NCI-H2029 (cell line): ENCODE data around the gene COL4A6.

Source experiments
- DNase-seq: peaks from one replicate; lab custom pipeline; 2025; lab: John Stamatoyannopoulos, UW

The COL4A6 gene

DNA sequence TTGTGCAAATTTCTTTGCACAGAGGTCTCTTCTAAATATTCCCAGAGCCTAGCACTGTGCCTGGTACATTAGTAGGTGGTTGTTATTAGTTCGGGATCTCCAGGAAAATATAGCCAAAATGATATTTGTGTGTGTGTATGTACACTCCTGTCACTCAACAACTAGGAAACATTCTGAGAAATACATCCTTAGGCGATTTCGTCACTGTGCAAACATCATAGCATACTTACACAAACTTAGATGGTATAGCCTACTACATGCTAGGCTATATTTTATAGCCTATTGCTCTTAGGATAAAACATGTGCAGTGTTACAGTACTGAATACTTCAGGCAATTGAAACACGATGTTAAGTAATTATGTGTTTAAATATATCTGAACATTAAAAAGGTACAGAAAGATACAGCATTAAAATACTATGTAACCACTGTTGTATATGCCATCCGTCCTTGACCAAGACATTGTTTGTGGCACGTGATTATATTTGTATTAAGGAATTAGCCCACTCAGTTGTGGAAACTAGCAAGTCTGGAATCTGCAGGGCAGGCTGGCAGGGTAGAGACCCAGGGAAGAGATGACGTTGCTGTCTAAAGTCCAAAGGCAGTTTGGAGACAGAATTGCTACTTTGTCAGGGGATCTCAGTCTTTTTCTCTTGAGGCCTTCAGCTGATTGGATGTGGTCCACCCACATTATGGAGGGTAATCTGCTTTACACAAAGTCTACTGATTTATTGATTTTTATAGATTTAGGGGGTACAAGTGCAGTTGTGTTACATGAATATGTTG, 106.9 kb downstream of the COL4A6 start:
- DNase-seq = no peak

DNA sequence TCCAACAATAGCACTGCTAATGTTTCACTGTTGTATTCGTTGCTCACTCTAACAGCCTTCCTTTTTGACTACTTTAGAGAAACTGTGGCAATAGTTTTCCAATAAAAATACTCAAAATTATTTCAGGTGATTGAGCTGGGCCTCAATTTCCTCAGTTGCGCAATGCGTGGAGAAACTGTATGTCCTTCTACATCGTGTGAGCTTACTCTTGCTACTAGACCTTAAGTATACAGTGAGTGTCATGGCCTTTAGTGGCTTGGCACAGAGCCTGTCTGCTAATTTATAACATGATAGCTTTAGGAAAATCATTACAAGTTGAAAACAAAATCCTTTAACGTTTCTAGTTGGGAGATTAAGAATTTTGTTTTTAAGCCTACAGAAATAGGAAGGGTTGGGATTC, 114.5 kb downstream of the COL4A6 start:
- DNase-seq = no peak

DNA sequence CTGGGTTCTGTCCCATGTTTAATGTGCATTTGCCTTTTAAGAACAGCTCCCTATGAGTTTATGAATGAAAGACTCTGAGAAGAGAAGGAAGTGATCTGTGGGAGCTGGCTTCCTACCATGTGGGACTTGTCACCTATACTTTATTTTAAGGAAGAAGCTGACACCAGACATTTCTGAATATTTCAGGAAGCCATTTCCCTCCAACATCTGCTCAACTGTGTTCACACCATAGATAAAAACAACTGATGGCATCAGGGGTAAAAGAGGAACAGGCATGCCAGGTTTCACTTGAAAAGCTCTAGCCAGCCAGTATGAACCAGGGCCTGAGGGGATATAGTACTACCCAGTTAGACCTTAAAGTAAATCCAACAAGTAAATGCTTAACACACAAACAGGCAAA, 116.0 kb downstream of the COL4A6 start:
- no peak for DNase-seq

DNA sequence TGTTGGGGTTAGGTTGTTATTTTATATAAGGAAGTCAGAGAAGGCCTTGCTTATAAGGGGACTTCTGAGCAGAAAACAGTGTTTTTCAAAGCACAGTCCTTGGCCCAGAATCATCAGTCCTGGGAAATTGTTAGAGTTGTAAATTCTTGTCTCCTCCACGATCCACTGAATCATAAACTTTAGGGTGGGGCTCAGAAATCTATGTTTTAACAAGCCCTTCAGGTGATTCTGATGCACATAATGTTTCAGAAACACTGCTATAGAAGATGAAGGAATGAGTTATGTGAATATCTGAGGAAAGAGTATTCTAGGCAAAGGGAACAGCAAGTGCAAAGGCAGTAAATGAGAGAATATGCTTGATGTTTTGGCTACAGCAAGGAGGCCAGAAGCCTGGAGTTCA, 121.8 kb downstream of the COL4A6 start:
- no peak for DNase-seq

DNA sequence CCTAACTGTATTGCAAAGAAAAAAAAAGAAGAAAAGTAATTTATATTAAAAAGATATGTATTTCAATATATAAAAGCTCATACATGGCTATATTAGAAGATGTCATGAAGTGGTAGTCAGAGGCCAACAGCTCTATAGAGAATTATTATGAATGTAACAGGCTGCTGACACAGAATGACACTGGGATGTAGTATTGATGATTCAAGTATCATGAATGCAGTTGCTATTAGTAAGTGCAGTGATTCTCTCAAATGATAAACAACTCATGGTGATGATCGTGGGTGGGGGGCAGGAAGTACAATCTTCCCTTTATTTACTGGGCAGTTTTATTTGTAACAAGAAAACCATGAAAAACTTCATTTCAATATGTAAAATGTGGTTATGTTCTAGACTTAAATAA, 124.6 kb downstream of the COL4A6 start:
- DNase-seq = no peak

DNA sequence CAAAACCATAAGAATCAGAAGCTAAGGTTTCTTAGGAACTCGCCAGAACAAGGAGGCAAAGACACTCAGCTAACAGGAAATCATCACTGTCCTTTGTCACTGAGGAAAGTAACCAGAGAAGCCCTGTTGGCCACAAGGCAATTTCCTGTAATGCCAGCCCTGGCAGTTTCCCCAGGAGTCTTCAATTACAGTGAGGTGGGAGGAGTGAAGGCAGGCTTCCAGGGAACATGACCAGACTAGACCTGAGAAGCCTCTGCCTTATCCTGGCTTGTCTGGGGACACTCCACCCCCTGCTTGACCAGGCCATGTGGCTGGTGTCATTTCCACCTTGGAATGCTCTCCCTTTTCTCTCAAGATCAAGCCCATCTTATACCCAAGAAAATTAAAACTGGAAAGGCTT, 125.3 kb downstream of the COL4A6 start:
- DNase-seq = peak; percentile 85

DNA sequence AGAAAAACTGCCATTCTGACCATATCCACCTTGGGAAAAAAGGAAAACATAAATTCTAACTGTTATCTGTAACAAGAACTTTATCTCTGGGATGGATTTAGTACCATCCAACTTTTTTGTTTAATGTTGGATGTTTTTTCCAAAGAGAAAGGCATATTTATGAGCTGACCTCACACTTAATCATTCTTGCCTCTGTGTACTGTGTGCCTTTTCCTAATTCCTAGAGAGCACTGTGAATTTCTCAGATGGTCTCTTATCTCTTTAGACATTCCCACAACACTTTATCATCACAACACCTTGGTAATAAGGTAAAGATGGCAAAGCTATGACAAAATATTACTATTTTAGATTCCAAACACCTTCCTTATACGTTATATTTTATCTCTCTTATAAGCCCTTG, 126.2 kb downstream of the COL4A6 start:
- DNase-seq = no peak

DNA sequence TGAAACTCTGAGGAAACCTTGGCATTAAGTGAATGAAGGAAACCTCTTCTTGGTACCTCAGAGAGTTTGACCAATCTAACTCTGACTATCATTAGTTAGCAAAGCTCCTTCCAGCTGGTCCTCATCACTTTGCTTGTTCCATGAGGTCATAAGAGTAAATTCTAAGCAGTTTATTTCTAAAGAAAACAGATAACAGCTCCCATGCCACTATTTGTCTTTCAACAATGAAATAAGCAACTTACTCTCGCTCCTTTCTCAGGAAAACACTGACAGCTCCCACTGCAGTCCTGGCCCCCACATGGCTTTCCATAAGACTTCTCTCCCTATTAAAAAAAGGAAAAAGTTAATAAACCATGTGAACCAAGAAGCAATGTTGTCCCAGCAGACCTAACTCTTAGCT, 127.7 kb downstream of the COL4A6 start:
- DNase-seq = no peak

DNA sequence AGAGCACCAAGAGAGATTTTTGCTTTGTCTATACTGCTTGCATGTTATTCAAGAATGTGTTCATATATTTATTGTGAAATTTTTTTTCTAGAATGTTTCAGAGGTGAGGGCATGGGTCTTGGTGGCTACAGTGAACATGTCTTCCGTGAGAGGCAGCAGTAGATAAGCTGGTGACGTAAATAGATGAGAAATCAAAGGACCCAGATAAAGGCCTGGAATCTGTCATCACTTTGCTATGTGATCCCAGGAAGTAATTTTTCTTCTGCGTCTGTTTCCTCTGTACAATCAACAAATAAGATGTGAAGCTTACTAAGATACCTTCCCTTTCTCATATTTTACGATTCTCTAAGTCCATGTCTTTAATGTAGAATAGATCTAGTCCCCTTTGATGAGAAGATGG, 129.1 kb downstream of the COL4A6 start:
- no peak for DNase-seq

DNA sequence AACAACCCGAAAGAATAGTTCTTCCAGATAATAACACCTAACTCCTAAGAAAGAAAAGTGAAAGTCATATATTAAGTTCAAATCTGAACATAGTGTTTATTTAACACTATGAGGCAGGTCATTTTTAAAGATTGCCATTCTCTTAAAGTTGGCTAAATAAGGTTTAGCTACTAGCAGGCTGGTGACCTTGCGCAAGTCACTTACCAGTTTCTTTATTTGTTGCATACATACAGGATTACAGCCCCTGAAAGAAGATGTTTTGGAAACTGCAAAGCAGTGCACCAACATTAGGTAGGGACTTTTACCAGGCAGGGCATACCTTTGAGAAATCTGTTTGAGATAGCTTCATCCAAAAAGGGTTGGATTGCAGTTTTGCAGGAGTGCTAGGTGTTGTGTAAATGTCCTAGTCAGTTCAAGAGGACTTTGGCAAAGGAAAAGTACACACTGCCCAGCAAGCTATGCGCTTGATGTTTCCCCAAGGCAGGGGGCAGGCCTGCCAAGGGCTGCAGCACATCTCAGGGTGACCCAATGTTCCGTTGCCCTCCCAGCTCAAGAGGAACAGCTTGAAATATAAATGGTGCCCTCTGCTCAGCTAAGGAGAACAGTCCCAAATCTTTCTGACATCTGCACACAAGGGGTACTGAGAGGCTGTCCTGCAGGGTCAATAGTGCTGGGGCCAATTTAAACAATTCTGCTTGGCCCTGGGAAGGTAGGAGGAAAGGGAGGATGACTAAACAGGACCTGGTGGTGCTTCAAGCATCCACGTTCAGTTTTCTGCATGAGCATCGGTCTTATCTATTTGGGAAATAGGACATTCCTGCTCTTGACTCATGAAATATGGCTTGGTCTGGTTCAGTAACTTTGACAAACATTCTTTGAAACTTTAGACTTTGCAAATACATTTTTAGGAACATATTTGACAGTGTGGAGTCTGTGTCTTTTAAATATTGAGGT, 130.8 kb downstream of the COL4A6 start:
- no peak for DNase-seq

DNA sequence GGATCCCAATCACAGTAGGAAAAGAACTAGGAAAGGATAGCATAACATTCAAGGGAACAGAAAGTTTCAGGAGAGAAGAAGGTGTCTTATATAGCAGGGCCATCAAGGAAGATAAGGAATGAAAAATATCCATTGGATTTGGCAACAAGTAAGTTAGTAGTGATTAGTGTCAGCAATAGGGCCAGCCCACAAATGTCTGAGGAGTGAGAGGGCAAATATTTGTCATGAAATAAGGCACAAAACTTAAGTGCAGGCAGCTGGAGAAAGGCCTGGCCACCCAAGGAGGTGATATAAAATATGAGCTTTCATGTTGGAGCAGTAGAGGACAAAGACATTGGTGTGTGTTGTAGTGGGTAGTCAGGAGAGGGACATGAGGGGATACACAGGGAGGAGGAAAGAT, 132.1 kb downstream of the COL4A6 start:
- DNase-seq = no peak

DNA sequence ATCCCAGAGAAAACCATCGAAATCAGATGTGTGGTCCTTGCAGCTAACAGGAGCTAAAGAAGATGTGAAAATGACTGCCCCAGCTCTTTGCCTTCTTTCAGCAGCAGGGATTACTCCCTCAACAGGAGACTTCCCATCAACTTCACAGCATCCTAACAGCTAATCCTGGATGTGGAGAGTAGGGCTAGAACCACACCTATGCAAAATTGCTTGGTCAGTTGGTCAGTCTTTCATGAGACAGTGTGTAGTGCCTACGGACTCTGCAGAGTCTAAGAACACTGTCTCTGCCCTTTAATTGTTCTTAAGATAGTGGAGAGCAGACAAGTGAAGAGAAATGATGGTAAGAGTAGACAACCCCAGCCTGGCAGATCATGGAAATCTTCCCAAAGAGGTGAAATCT, 133.5 kb downstream of the COL4A6 start:
- no peak for DNase-seq

DNA sequence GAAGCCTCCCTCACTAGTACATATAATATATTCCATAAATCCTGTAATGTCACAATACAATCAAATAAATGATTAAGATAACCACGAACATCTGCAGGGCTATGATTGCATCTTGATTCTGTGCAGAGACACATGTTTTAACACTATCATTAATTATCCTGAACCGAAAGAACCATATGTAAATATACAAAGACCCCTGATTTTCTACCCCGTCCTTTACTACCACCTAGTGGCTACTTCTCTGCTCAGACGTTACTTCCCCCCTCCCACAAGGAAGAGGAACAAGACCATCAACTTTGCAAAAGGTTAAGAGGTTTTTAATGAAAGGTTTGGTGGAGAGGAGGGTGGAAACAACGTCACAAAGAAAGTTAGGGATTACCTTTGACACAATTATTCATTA, 134.0 kb downstream of the COL4A6 start:
- no peak for DNase-seq

DNA sequence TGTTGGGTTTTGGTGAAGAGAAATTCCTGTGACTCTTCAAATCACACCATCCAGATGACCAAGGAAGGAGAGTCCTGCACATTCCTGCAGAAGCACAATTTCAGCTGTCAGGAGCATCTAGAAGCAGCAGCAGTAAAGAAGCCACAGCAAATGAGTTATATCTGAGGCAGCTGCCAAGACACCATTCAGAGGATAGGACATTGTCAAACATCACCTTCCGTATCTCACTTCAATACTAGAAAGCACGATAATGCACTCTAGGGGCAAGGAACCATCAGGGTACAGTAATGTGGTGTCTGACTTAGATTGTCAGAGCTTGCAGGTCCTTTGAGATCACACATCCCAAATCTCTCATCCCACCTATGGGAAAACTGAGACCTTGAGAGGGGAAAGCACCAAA, 134.5 kb downstream of the COL4A6 start:
- no peak for DNase-seq

DNA sequence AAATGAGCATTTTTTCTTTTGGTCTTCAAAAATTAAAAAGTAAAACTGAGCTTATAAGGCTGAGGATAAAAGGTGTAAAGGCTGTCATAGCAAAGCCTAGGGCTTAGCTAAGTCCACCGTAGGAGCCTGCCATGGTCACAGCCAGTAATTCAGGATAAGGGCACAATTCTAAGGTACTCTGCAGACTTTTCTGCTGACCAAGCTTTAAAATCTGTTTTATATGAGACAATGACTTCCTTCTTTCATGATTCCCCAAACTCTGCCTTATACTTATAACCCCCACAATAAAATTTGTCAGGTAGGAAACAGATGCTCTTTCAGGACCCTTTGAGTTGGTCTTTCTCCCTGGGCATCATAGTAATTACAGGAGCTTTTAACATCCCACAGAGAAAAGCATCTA, 138.5 kb downstream of the COL4A6 start:
- DNase-seq = no peak

DNA sequence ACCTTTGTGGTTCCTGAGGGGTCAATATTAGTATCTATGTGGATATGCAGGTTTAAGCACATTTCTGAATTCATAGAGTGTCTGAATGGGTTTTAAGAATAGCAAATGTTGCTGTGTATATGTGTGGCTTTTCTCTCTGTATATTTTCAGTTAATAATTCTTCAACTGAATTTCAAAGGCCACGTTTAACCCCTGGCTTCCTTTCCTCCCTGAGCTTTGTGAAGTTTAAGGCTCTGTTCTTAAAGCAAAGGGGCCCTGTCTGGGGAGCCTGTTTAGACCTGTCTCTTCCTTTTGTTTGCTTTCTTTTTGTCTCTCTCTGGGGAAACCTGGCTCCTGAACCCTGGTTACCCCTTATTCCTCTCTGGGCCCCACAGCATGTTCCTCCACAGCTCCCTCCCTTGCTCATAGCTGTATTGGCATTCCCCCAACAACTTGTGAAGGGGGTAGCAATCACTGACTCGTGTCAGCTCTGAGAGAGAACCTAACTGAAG, 139.1 kb downstream of the COL4A6 start:
- no peak for DNase-seq

DNA sequence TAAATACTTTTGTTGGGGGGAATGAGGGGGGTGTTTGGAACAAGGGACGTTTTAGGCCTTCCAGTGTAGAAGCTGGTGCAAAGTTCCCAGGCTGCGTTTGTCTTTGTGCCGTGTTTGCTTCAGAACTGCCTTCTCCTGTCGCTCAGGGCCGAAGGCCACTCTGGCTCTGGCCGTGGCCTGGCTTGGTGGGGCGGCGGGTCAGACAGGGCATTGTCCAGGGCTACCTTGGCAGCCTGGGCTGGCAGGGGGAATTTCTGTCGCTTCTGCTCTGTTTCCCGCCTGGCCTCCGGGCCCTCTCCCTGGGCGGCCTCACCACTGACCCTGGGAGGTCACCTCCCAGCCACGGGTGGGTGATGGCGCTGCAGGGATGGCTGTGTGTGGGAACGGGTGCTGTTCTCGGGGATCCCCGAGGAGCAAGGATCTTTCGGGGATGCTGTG, 140.0 kb downstream of the COL4A6 start:
- DNase-seq = no peak

DNA sequence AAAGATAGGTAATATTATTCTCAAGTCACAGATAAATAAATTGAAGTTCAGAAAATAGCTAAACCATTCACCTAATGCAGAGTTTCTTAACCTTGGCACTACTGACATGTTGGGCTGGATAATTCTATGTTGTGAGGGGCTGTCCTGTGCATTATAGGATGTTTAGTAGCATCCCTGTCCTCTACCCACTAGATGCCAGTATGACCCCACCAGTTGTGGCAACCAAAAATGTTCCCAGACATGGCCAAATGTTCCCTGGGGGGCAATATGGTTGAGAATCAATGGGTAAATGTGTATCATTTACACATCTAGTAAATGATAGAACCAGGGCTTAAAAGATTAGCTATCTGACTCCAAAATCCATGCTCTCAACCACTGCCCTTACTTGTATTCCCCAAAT, 140.9 kb downstream of the COL4A6 start:
- no peak for DNase-seq

DNA sequence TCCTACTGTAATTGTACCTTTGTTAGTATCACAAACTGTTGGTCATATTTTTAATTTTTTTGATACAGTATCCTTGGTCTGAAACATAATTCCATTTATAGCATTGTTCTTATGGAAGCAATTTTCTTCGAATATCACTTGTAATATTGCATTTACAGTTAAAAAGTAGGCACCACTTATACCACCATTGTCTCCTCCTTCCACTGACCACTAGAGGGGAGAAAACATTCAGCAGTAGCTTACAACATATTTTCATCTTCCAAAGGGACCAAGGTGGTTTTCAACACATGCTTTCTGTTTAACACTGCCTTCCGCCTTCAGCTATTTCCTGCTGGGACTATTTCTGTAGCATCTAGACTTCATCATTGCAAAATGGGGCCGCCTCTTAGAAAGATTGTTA, 146.2 kb downstream of the COL4A6 start:
- no peak for DNase-seq

DNA sequence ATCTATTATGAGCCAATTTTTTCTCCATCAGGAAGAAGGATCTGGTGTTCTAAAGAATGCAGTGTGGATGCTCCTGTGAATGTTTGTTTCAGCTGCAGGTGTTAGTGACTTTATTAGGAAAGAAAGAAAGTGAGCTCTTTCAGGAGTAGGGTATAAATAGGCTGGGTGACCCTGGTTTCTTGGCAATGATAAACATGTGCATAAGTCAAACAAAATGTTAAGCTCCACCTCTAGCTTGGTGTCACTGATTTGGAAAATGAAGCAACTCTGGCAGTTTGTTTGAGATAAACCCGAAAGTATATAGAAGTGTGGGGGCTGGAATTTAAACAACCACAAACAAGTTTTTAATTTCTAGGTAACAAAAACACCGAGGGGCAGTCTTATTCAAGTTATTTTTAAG, 152.3 kb downstream of the COL4A6 start:
- no peak for DNase-seq

DNA sequence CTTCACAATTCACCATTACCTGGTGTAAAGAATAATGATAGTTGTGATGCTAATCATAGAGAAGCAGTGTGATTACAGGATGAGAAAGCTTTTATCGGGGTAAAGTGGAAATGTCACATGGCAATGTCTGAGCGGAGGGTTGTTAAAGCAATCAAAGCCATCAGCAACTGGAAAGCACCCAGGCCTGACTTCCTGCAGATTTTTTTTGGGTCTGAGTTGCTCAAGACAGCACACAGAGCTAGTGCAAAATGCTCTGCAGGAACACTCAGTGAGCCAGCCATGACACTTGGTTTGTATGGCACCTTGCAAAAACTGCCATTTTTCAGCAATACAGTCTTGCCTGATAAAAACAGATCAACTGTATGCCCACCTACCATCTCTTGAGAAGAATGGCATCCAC, 152.9 kb downstream of the COL4A6 start:
- no peak for DNase-seq

DNA sequence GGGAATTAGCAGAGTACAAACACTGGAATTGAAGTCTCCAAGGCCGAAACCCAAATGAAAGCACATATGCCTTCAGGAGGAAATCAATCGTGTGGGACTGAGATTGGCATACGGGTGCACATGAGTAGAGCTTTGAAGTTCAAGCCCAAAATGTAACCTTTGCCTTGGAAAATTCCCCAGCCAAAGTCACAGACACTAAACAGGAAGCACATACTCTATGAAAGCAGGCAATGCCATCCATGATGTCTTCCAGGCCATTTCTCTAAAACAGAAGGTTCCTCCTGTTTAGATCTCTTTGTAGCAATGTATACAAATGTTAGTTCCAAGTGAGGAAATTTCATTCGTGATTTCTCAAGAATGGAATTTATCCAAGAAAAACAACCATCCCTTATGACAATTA, 162.5 kb downstream of the COL4A6 start:
- DNase-seq = no peak

DNA sequence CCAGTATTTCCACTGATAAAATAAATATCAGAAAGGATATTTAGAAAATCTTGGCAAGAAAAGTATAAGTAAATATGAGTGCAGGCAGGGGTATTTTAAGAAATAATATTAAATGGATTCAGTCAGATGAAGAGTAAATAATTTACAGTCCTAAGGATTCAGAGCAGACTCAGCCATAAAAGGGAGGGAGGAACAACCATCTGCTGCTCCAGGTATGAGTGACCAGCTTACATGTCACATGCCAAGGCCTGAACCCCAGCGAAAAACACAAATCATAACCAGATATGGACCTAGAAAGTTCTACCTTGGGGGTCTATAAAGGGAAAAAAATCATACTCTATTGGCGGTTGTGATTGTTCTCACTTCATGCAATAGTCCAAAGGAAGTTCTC, 166.8 kb downstream of the COL4A6 start:
- DNase-seq = peak; percentile 1
